Mesodermal cell (in vitro differentiated cells): ENCODE measurements around the gene CLDN14.

Experiments
- H3K27ac ChIP-seq: 2 replicates; pipeline ENCODE4 v1.7.0; 2013; ENCODE audit warnings: mild to moderate bottlenecking, low read depth, low read length, moderate library complexity; ENCODE audit not compliant: severe bottlenecking
- H3K36me3 ChIP-seq: 2 replicates; pipeline ENCODE4 v1.7.1; 2013; ENCODE audit warnings: mild to moderate bottlenecking, low read length, moderate library complexity; ENCODE audit not compliant: control insufficient read depth, insufficient read depth
- H3K4me1 ChIP-seq: one replicate; pipeline ENCODE4 v1.7.1; 2013; ENCODE audit warnings: mild to moderate bottlenecking, low read length; ENCODE audit not compliant: insufficient read depth, control insufficient read depth, poor library complexity, severe bottlenecking
- H3K4me3 ChIP-seq: 2 replicates; pipeline ENCODE4 v1.7.0; 2013; ENCODE audit warnings: low read length, control low read depth, mild to moderate bottlenecking; ENCODE audit not compliant: insufficient read depth, poor library complexity, severe bottlenecking; ENCODE audit errors: extremely low read depth
- H3K9me3 ChIP-seq: 2 replicates; pipeline ENCODE4 v1.7.1; 2013; ENCODE audit warnings: mild to moderate bottlenecking, low read length, moderate library complexity; ENCODE audit not compliant: control insufficient read depth
- WGBS, 2 experiments: methylation state at CpG; one replicate each; pipeline ENCODE4 v1.1.5; 2013; ENCODE audit warnings: missing lambda C conversion rate in 2 of 2; ENCODE audit not compliant: insufficient coverage in 2 of 2; 5-methylcytosine and 5-hydroxymethylcytosine counted together

The CLDN14 gene

GRCh38 chr21:36512971-36513370, 33.0 kb upstream of the CLDN14 start:
- WGBS, 2 experiments: 67 to 73% methylated on average over 3 to 5 of the region's 5 CpGs
- no peak overlapping the region for H3K27ac ChIP-seq
- no peaks in the 10 kb centered on the region for H3K4me1 ChIP-seq
- H3K9me3 ChIP-seq: no peaks in the 10 kb centered on the region
- H3K36me3 ChIP-seq: no peaks in the 10 kb centered on the region
- H3K4me3 ChIP-seq: no peak overlapping the region

GRCh38 chr21:36511484-36512220, 31.7 kb upstream of the CLDN14 start:
- H3K4me1 ChIP-seq: no peaks in the 10 kb centered on the region
- 91 to 96% methylated on average over 4 of the region's 5 CpGs for WGBS, 2 experiments

GRCh38 chr21:36510911-36511310, 31.0 kb upstream of the CLDN14 start:
- WGBS, 2 experiments: 88 to 91% methylated on average over 6 of the region's 6 CpGs
- H3K9me3 ChIP-seq: no peaks in the 10 kb centered on the region
- no peaks in the 10 kb centered on the region for H3K36me3 ChIP-seq
- H3K27ac ChIP-seq: no peak overlapping the region
- no peaks in the 10 kb centered on the region for H3K4me1 ChIP-seq
- H3K4me3 ChIP-seq: no peak overlapping the region

More at GRCh38 chr21:36511484-36512220, 31.7 kb upstream of the CLDN14 start:
- H3K27ac ChIP-seq: no peak overlapping the region
- H3K4me3 ChIP-seq: no peak overlapping the region
- no peaks in the 10 kb centered on the region for H3K9me3 ChIP-seq
- H3K36me3 ChIP-seq: no peaks in the 10 kb centered on the region

GRCh38 chr21:36509973-36510664, 30.2 kb upstream of the CLDN14 start:
- 86 to 94% methylated on average over 4 to 5 of the region's 9 CpGs for WGBS, 2 experiments
- Histone ChIP-seq H3K9me3 (no peaks in the 10 kb centered on the region), H3K4me3 (no peak overlapping the region), H3K4me1 (peaks cover 5% of the 10 kb centered on the region), H3K36me3 (no peaks in the 10 kb centered on the region), H3K27ac (no peak overlapping the region)

GRCh38 chr21:36508948-36509347, 29.0 kb upstream of the CLDN14 start:
- Histone ChIP-seq H3K9me3 (no peaks in the 10 kb centered on the region), H3K27ac (no peak overlapping the region), H3K4me3 (no peak overlapping the region), H3K36me3 (no peaks in the 10 kb centered on the region), H3K4me1 (peaks cover 6% of the 10 kb centered on the region)
- 94% methylated on average over 6 to 7 of the region's 9 CpGs for WGBS, 2 experiments

- Histone ChIP-seq H3K4me3 (no peak overlapping the region), H3K9me3 (no peaks in the 10 kb centered on the region), H3K27ac (no peak overlapping the region), H3K4me1 (peaks cover 6% of the 10 kb centered on the region), H3K36me3 (no peaks in the 10 kb centered on the region)
- 90% methylated on average over 7 to 8 of the region's 9 CpGs for WGBS, 2 experiments
These were observed 27.6 kb upstream of the CLDN14 start for GRCh38 chr21:36507397-36508018.

- Histone ChIP-seq H3K27ac (no peak overlapping the region), H3K36me3 (no peaks in the 10 kb centered on the region), H3K4me3 (no peak overlapping the region), H3K4me1 (peaks cover 6% of the 10 kb centered on the region), H3K9me3 (no peaks in the 10 kb centered on the region)
- WGBS, 2 experiments: 82 to 97% methylated on average over 5 to 9 of the region's 9 CpGs
These were observed 26.6 kb upstream of the CLDN14 start for GRCh38 chr21:36506482-36506881.

GRCh38 chr21:36504067-36505058, 24.4 kb upstream of the CLDN14 start:
- no peaks in the 10 kb centered on the region for H3K9me3 ChIP-seq
- peaks cover 6% of the 10 kb centered on the region for H3K4me1 ChIP-seq
- no peaks in the 10 kb centered on the region for H3K36me3 ChIP-seq
- H3K4me3 ChIP-seq: no peak overlapping the region
- H3K27ac ChIP-seq: no peak overlapping the region
- 0 to 8% methylated on average over 1 to 2 of the region's 5 CpGs for WGBS, 2 experiments

GRCh38 chr21:36502365-36502764, 22.4 kb upstream of the CLDN14 start:
- Histone ChIP-seq H3K36me3 (no peaks in the 10 kb centered on the region), H3K4me3 (no peak overlapping the region), H3K9me3 (no peaks in the 10 kb centered on the region), H3K4me1 (peaks cover 6% of the 10 kb centered on the region), H3K27ac (no peak overlapping the region)
- WGBS, 2 experiments: 88% methylated on average over 1 of the region's 2 CpGs; no CpG with 5 or more reads in 1 of the 2 experiments

- Histone ChIP-seq H3K9me3 (no peaks in the 10 kb centered on the region), H3K36me3 (no peaks in the 10 kb centered on the region), H3K4me3 (no peak overlapping the region), H3K4me1 (peaks cover 6% of the 10 kb centered on the region), H3K27ac (no peak overlapping the region)
- 76 to 87% methylated on average over 3 to 4 of the region's 4 CpGs for WGBS, 2 experiments
These were observed 21.6 kb upstream of the CLDN14 start for GRCh38 chr21:36501589-36501892.
